HuH-7 (cell line): ENCODE measurements around the gene BMPER.

ENCODE experiments used
- DNase-seq: peaks from one replicate; pipeline ENCODE4 v3.0.0; 2011; ENCODE audit warnings: low spot score

The BMPER gene

GRCh38 chr7:33970536-33970935 lies 65.2 kb downstream of the BMPER start:
- no peak for DNase-seq

DNA sequence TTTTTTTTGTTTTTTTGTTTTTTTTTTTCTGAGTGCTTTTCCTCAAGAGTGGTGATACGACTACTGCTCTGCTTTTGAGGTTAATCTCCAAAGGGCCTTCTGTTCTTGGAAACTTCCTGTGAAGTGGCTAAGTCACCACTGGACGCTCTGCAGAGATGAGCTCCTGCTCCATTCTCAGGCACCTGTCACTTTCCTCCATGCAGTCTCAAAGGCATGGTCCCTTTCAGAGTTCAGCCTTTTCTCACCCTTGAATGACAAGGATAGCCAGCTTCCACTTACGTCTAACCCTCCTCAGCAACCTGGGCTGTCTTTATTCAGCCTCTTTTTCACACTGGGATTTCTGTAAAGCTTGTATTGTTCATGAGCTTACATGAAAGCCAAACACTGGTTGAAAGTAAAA lies 65.8 kb downstream of the BMPER start:
- DNase-seq = no peak

DNA sequence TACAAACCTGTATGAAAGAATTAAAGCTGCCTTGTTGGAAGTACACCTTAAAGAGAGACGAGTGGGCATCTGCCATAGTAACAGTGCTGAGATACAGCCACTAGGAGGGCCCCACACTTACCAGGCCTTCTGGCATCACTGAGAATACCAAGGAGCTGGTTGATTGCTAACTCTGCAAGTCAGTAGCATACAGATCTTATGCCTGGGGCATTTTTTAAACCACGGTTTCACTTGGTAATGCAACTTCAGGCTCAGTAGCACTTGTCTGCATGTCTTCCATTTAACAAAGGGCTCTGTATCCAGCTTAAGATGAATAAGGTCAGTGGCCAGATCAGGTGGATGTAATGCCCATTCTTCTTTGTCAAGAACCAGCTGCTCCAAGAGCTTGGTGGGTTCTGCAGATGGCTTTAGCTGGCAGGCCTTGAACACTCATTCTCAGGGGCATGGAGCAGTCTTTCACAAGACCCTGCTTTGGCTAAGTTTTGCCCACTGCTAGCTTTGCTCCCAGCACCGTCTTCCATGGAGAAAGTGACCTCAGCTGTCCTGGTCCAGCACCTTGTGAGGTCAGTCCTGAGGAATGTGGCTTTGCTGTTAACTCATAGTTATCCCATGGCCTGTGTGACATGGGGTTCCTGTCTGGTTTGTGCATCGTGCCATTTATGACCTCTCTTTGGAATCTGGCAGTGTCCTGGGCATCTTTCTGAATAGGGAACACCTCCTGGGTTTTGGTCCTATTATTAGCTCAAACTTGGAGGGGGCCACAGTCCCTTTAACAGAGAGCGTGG lies 68.1 kb downstream of the BMPER start:
- DNase-seq = no peak

DNA sequence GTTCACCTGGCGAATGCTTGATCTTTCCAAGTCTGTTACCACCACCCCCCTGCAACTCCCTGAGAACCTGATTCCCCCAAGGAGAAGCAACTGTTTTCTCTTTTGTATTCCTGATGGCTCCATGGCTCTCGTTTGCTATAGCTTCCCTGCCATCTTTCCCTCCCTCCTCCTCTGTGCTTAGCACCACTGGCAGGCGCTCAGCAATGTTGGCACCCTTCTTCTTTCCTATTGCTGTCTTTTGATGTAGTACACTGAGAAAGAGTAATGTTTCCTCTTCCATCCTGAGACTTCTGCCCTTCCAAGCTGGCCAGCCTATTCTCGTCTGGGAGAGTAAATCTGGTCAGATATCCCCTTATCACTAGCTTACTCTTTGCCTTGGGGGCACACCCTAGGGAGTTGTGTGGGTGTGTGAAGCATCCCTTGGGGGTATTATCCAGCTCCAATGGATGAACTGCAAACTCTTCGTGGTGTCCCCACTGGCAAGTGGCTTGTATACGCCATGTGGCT lies 74.0 kb downstream of the BMPER start:
- no peak for DNase-seq

- no peak for DNase-seq
Observed at GRCh38 chr7:33979807-33980355, 74.5 kb downstream of the BMPER start.

GRCh38 chr7:33981226-33981625 lies 75.9 kb downstream of the BMPER start:
- no peak for DNase-seq

DNA sequence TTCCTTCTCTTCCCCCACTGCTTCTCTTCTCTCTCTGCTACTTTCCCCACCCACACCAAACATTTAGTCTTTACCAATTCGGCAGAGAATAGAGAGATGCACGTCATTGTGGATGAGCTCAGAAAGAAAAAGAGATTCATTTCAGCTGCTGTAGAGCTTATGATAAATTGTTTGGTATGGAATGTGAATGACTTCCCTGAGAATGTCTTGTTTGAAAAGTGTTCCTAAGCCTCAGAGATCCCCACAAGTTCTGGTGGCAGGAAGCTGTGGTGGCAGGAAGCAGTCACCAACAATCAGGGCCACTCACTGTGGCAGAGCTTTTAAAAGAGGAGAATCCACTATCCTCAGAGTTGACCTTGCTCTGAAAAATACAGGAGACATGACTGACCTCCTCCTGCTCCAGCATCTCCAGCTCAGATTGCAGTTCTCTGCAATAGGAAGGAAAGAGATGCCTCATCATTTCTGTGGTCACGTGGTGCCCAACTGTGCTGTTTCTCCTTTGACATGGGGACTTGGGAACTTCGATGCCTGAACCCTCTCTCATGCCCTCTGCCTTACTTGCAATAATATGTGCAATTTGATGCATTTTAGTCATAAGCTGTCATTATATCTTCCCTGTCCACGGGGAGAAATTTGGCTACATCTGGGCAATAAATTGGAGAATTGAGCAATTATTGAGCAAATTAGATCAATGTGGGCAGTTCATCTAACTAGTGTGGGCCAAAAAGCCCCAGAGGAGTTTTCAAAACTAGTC lies 76.5 kb downstream of the BMPER start:
- DNase-seq = no peak

DNA sequence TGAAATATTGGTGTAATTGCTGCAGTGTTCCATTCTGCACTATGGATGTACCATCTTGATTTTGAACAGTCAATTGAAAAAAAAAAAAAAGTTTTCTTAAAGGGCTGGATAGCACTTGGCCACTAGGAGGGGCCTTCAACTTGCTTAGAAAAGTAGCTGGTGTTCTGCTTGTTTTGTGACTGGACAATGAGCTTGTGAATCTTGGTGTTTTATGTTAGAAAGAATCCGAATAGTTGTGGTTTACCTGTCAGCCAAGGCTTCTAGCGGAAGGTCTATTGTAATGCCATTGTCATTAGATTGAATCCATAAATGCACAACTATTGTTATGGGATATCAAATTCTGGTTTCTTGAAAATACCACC lies 77.1 kb downstream of the BMPER start:
- peak; percentile 17 for DNase-seq

GRCh38 chr7:33986451-33986850 lies 81.1 kb downstream of the BMPER start:
- no peak for DNase-seq

DNA sequence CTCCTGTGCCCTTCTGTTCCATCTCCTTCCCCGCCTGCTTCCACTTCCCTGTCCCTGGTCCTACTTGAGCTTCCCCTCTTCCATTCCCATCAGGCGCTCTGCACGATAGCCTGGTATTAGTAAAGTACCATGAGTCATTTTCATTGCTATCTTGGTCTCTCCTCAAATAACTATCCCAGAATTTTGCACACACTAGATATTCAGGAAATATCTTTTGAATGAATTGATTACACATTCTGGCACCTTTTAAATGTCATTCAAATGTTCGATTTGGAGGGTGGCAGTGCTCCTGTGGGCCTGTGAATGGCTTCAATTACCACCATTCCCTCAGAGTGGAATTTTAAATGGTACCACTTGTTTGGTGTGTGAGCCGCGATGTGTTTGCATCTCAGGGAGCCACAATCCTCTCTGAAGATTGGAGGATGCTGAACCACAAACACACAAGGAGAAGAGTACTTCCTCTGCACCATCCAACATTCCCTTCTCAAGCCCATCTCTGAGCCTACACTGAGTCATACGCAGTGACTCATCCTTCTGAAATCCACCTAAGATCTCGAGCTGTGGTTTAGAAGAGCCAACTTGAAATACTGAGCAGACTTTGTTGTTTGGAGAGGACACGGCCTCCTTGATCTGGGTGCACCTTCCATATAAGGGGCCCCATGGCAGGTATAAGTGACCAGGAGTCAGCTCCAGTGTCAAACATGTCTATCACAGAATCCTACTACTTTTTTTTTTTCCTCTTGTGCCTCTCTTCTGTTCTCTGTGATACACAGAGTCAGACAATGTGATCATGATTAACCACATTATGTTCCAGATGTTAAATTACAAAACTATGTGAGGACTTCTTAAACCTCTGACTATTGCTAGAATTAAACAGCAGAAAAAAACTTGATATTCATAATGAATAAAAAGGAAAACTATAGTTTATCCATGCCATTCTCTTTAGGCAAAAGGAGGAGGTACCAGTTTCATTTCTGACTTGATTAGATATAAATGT lies 81.9 kb downstream of the BMPER start:
- no peak for DNase-seq

DNA sequence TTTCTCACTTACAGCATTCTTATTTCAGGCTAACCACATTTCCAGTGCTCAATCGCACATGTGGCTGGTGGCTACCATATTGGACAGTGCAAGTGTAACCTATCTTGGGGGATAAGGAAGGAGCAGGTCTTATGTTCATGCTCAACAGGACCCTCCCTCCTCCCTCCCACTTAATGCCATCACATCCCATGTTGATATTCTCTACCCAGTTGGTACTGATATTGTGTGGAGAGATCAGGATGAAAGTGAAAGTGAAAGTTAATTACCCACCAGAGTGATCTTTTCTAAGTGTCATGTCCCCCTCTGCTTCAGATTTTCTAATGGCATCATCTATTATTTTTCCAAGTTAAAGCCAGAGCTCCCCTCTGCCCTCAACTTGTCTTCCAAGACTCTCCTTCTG lies 91.6 kb downstream of the BMPER start:
- no peak for DNase-seq

DNA sequence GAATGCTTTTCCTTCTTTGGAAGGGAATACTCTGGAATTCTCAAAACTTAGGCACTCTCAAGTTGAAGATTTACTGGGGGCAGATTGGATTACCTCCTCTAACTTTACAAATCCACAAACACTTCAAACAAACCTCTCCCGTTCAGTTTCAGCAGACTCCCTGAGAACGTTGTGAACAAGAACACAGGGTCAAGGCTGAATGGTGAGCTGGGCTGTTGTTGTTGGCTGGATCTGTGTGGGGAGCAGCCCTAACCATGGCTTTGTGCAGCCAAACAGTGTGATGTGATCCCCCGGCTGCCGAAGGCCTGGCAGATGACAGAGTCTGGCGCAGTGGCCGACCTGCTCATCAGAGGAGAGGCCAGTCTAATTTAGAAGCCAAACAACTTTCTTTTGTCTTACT lies 93.1 kb downstream of the BMPER start:
- no peak for DNase-seq

DNA sequence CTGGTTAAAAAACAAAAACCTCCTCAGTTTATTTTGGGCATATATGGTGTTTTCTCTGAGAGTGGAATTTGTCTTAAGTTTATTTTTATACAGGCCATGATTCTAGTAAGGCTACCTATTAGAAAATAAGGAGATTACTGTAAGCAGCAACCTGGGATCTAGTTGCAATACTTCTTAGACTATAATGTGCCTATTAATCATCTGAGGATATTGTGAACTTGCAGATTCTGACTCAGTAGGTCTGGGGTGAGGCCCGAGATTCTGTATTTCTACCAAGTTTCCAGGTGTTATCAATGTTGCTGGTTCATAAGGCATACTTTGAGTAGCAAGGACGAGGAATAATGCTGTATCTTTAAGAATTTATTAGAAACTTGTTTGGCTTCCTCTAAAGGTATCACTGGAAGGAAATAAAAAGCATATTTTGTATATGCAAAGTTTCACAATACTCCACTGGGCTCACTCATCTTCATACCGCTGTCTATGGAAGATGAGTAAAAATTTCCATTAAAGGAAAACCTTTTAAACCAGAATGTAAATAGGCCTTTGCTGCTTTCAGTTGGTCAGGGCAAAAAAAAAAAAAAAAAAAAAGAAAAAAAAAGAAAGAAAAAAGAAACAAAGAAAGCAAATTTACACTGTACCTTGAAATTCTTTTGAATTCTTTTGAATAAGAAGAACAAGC lies 105.8 kb downstream of the BMPER start:
- DNase-seq = no peak

DNA sequence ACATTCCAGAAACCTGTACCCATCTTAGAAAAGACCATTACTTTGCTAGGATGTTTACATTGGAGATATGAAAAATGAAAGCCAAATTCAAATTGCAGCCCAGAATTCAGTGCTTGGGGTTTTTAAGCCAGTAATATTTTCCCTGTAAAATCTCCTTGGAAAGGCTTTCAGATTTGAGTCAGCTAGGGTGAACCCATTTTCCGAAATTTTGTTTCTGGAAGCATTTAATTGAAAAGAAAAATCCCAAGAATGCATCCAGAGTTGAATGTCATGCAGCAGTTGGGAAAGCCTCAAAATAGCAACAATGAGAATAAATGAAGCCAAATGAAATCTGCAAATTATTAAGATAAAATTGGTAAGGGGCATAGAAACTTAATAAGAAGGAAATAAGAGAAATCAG lies 106.4 kb downstream of the BMPER start:
- no peak for DNase-seq

DNA sequence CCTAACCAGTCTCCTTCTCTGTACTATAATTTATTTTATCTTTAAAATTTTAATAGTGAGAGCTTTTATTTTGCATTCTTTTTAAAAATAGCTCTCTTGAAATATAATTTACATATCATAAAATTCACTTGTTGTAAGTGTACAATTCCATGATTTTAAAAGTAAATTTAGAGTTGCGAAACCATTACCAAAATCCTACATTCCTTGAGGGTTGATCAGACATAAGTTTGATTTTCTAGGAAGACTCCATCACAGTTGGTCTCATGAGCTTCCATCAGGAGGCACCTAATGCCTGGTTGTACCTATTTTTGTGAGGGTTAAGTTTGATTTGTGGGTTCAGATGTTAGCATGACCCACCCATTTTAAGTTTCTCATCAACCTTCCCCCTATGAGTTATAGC lies 108.1 kb downstream of the BMPER start:
- DNase-seq = no peak

DNA sequence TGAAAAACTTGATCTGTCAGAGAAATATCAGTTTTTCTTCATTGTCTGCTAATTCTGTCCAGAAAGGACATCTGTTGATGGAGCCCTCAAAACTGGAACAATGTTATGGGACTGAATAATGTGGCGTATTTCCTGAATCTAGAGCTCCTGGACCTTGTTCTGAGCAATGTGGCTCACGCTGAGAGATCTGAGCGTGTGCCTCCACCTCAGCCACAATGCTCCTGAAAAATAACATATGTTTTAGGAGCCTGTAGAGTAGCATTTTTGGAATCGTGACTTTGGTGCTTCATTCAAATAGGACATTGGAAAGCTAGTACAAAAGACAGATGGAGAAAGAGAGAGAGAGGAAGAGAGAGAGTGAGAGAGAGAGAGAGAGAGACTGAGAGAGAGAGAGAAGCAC lies 110.3 kb downstream of the BMPER start:
- no peak for DNase-seq

DNA sequence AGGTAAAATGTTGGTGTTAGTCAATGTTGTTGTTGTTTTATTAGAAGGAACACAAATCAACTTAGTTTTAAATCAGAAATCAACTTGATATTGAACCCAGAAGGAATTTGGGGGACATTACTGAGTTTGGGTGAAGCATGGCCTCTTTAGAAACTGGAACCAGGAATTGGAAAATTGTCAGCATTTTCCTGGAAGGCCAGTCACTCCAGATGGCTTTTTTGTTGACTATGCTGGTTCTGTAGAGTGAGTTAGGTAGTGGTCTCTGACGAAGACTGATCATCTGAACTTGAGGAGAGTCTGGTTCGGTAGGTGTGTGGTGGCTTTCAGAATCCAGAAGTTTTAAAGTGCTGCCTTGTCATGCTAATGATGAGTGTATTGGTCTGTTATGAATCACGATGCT lies 111.5 kb downstream of the BMPER start:
- DNase-seq = no peak

GRCh38 chr7:34019301-34019790 lies 114.0 kb downstream of the BMPER start:
- DNase-seq = no peak

DNA sequence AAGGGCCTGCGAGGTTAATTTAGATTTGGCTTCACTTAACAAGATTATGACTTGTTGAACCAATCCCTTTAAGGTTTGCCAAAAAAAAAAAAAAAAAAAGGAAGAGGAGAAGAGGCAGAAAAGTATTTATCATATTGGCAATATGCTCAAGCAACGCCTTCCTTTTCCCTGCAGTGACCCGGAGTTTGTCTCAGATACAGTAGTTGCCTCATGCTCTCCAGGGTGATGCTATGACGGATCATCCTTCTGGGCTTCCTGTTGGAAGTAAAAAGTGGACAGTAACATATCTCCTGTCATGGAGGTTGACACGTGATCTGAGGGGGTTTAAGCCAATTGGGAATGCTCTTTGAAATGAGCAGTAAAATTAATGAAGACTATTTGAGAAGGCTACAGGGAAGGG lies 117.3 kb downstream of the BMPER start:
- DNase-seq = no peak

DNA sequence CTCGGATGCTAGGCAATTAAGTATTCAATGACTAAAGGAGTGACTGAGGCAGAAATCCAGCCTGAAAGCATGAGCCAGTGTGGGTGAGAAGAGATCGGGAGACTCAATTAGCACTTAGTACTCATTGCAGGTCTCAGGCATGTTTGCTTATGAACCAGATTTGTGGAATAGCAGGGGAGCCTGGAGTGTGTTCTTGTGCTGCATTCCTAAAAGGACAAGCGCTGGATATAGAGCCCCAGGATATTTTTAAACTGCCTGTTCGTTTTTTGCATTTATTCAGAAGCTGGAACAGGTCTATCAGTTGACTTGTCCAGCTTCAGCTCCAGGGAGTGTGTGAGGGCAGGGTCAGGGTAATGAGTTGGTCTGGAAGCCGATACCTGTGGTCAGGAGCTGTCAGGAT lies 120.3 kb downstream of the BMPER start:
- no peak for DNase-seq

- no peak for DNase-seq
Observed at GRCh38 chr7:34026481-34027190, 121.3 kb downstream of the BMPER start.
